ENCODE data around the gene MICAL3.

- TF ChIP-seq POLR2A (IDR thresholded peaks at IDR 0.05): no peak
- no peak for TF ChIP-seq CTCF (IDR thresholded peaks at IDR 0.05)
Observed at GRCh38 chr22:17874231-17874905, 150.0 kb downstream of the MICAL3 start.
